ENCODE results near the gene RTP3. TPM values are rescaled to one million over a fixed set of nuclear protein-coding genes. Genes with fewer than 3 reads are reported as not detected.

Gene RTP3
- total and polyA plus RNA-seq, 2 of the 8 experiments (the other 6 are each of a cell fraction or from before 2014, with no cell fraction given) = 0.08 TPM; not detected in 1

DNA sequence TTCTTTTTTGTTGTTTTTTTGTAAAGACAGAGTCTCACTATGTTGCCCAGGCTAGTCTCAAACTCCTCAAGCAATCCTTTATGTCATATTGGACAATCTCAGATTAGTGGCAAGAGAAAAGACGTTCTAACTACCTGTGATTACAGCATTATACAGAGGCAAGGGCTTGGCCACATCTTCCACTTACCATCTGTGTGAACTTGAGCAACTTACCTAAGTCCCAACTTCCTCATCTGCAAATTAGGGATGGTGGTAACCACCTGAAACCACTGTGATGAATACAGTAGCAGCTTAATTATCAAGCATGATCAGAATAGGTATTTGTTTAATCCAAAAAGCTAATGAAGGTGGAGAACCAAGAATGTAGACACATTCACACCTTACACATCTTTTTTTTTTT, 52.2 kb downstream of the RTP3 start:
- H3K36me3 ChIP-seq (ENCODE audit: control insufficient read depth in 2 of 4, insufficient read depth in 4 of 4, low read length in 3 of 4) = peaks cover 0 to 10% (median 3%) of the 10 kb centered on the region in 4 experiments; a peak in 2 of 8 replicates
- H3K4ac ChIP-seq (replicated peaks; ENCODE audit: insufficient read length, low read depth, low read length) = no peak overlapping the region
- no peaks in the 10 kb centered on the region for H3K23me2 ChIP-seq (ENCODE audit: low read depth, low read length)
- no peaks in the 10 kb centered on the region; a peak in 1 of 4 replicates for H3K79me2 ChIP-seq (ENCODE audit: control insufficient read depth in 1 of 2, insufficient read depth in 2 of 2, low read length in 2 of 2)
- no peak overlapping the region for H3K56ac ChIP-seq (replicated peaks; ENCODE audit: insufficient read length, low read depth, low read length)
- H3K79me1 ChIP-seq (ENCODE audit: low read depth, low read length) = no peaks in the 10 kb centered on the region
- no peak overlapping the region; the same call in 1 of the 2 replicates for H2BK15ac ChIP-seq (ENCODE audit: low read length)
- H2AK5ac ChIP-seq (ENCODE audit: low read depth, low read length) = 0 out of 2 replicates have a peak overlapping the region, but pooled peaks have one; percentile 61
- H2BK120ac ChIP-seq (replicated peaks; ENCODE audit: low read depth, low read length) = no peak overlapping the region
- H3K9me3 ChIP-seq (ENCODE audit: insufficient read depth in 2 of 2, low read depth in 1 of 2, low read length in 1 of 2) = peaks cover 13 to 18% of the 10 kb centered on the region in 2 experiments
- no peak overlapping the region for H3K27ac ChIP-seq (ENCODE audit: low read depth, low read length)
- CTCF ChIA-PET (ENCODE audit: partially characterized antibody) = interaction anchor here (1.0 to 2.2 kb wide), 9 partner anchors 9 to 100 kb away, joined by 3 to 9 read pairs (median 4); partner anchors contain the start of gene RTP3
- no peak overlapping the region for H3K4me3 ChIP-seq (ENCODE audit: extremely low read depth in 1 of 4, insufficient read depth in 2 of 4, low read depth in 3 of 4, low read length in 4 of 4)
- no peak overlapping the region for H4K91ac ChIP-seq (replicated peaks; ENCODE audit: insufficient read length, low read length)
- H3K4me2 ChIP-seq (ENCODE audit: insufficient read depth in 1 of 2, low read depth in 2 of 2, low read length in 2 of 2) = no peak overlapping the region
- no peak overlapping the region for H2AFZ ChIP-seq (ENCODE audit: low read length)
- DNase-seq (ENCODE audit: low read depth in 1 of 2, low spot score in 2 of 2) (no peak), FAIRE-seq (no peak)
- H4K5ac ChIP-seq (ENCODE audit: insufficient read length, low read depth, low read length) = no peak overlapping the region
- H2BK5ac ChIP-seq (ENCODE audit: low read depth, low read length) = peak overlapping the region; percentile 12; the same call in 1 of the 2 replicates
- peak overlapping the region; percentile 11; the same call in 1 of the 2 replicates for H3K18ac ChIP-seq (ENCODE audit: extremely low read depth, low read length)
- no peak overlapping the region for H3K23ac ChIP-seq (ENCODE audit: insufficient read length)
- peak overlapping the region; percentile 19; the same call in 1 of the 2 replicates for H2BK20ac ChIP-seq (ENCODE audit: low read length)
- 76% methylated on average over 1 of the region's 1 CpG; no CpG with 5 or more reads in 1 of the 2 experiments for WGBS, 2 experiments (ENCODE audit: extremely low coverage in 1 of 2, insufficient coverage in 1 of 2, insufficient read length in 1 of 2, insufficient replicate concordance in 2 of 2, low coverage in 1 of 2, low lambda C conversion rate in 2 of 2, missing lambda C conversion rate in 1 of 2)
- no peak overlapping the region for H4K8ac ChIP-seq (ENCODE audit: extremely low read depth, insufficient read depth, low read length)
- no peaks in the 10 kb centered on the region for H3K27me3 ChIP-seq (replicated peaks in 1 of 4; ENCODE audit: control insufficient read depth in 3 of 4, extremely low read depth in 1 of 4, insufficient read depth in 3 of 4, low read length in 3 of 4)
- POLR2A ChIA-PET (ENCODE audit: partially characterized antibody) = interaction anchor here (0.9 to 8.3 kb wide), 9 partner anchors 10 to 65 kb away, joined by 3 to 145 read pairs (median 5); a partner anchor contains a TSS
- no peaks in the 10 kb centered on the region for H4K20me1 ChIP-seq (replicated peaks in 1 of 2; ENCODE audit: control insufficient read depth in 1 of 2, insufficient read depth in 2 of 2, low read length in 2 of 2)
- no peak overlapping the region for H2BK12ac ChIP-seq (ENCODE audit: low read depth, low read length)
- H3K14ac ChIP-seq (ENCODE audit: insufficient read length) = no peak overlapping the region
- H3K4me1 ChIP-seq (replicated peaks in 1 of 4; ENCODE audit: control insufficient read depth in 3 of 4, insufficient read depth in 4 of 4, low read length in 3 of 4) = peaks cover 9 to 15% (median 11%) of the 10 kb centered on the region in 4 experiments
- no peak overlapping the region for H3K9ac ChIP-seq (replicated peaks in 1 of 4; ENCODE audit: extremely low read depth in 1 of 4, low read depth in 3 of 4, low read length in 3 of 4)
- TF ChIP-seq POLR2A (IDR thresholded peaks at IDR 0.05; ENCODE audit: control extremely low read depth in 1 of 2, low read depth in 2 of 2, low read length in 2 of 2) (no peak), GTF2F1 (IDR thresholded peaks at IDR 0.05; ENCODE audit: borderline replicate concordance, low read depth, low read length) (no peak), SIRT6 (IDR thresholded peaks at IDR 0.05; ENCODE audit: low read length) (no peak), JUND (IDR thresholded peaks at IDR 0.05; ENCODE audit: low read length) (no peak), BCL11A (IDR thresholded peaks at IDR 0.05; ENCODE audit: low read depth in 2 of 2, low read length in 2 of 2) (no peak), CTBP2 (IDR thresholded peaks at IDR 0.05; ENCODE audit: borderline replicate concordance, insufficient read depth, insufficient read length, low read length) (no peak), TCF12 (IDR thresholded peaks at IDR 0.05; ENCODE audit: low read depth, low read length) (no peak), ASH2L (IDR thresholded peaks at IDR 0.05; ENCODE audit: low read length) (no peak), SP1 (IDR thresholded peaks at IDR 0.05; ENCODE audit: low read depth, low read length) (no peak), HDAC6 (IDR thresholded peaks at IDR 0.05; ENCODE audit: low read depth, low read length) (no peak), TAF1 (IDR thresholded peaks at IDR 0.05; ENCODE audit: low read depth, low read length) (no peak), JUN (IDR thresholded peaks at IDR 0.05; ENCODE audit: low read depth, low read length) (no peak), CEBPB (IDR thresholded peaks at IDR 0.05; ENCODE audit: low read depth, low read length) (no peak), HDAC2 (IDR thresholded peaks at IDR 0.05; ENCODE audit: borderline replicate concordance in 1 of 2, low read depth in 2 of 2, low read length in 2 of 2) (no peak), BACH1 (IDR thresholded peaks at IDR 0.05; ENCODE audit: low read length) (no peak)
